IPS-20b (cell line): ENCODE data around the gene ALDH7A1.
"Not testable (repeated sequence)": the region's sequence is repeated elsewhere in the genome, so short reads cannot be mapped to it uniquely, and the experiment has no call there.

Experiments used
- H3K27ac ChIP-seq: one replicate; pipeline ENCODE4 v1.5.1; 2013; ENCODE audit warnings: low read length
- H3K27me3 ChIP-seq: 2 replicates; pipeline ENCODE4 v1.6.1; 2013; ENCODE audit warnings: mild to moderate bottlenecking, low read length, inconsistent platforms; ENCODE audit not compliant: insufficient read depth
- H3K36me3 ChIP-seq: 2 replicates; pipeline ENCODE4 v1.6.1; 2013; ENCODE audit warnings: low read depth, mild to moderate bottlenecking, inconsistent platforms, low read length, moderate library complexity; ENCODE audit not compliant: insufficient read depth
- H3K4me1 ChIP-seq: 2 replicates; pipeline ENCODE4 v1.6.1; 2013; ENCODE audit warnings: mild to moderate bottlenecking, control low read depth, inconsistent platforms, low read length, moderate library complexity; ENCODE audit not compliant: insufficient read depth
- H3K4me3 ChIP-seq: 2 replicates; pipeline ENCODE4 v1.5.1; 2013; ENCODE audit warnings: mild to moderate bottlenecking, low read length, inconsistent platforms
- H3K9ac ChIP-seq: 2 replicates; pipeline ENCODE4 v1.6.1; 2013; ENCODE audit warnings: low read depth, mild to moderate bottlenecking, inconsistent platforms, low read length, moderate library complexity
- H3K9me3 ChIP-seq: 2 replicates; pipeline ENCODE4 v1.6.1; 2013; ENCODE audit warnings: mild to moderate bottlenecking, low read depth, low read length, inconsistent platforms; ENCODE audit not compliant: insufficient read depth

ALDH7A1 gene

DNA sequence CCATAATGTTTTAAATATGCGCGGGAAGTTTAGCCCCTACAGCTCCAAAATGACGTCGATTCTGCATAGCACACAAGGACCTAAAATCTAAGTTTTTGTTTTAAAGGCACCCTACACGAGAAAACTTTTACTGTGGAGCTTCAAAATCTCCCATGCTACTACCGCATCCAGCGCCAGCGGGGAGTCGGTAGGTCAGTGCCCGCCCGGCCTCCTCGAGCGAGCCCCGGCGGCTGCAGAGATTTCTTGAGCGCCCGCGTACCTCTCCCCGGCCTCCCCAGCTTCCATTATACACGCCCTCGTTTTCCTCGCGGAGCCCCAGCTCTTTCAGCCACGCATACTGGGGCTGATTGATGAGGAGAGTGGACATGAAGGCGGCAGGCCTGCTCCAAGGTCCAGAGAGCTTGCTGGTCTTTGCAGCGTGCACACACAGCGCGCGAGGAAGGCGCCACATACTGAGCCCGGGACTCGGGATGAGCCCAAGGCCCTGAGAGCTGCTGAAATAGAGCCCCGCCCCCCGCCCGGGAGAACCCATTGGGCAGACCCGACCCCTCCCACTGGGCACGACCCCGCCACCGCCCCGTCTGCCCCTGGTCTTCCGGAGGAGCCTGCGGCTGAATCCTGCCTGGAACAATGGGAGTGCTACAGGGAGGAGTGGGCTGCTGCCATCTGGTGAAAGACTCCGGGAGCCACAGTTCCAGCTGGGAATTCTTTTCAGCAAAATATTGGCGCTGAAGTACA is at the start of gene ALDH7A1:
Gene ALDH7A1 (minus strand): TSS at position 472 of the 738 bp plus-strand sequence. CDS start 21 bp downstream, at position 451.
- Histone ChIP-seq H3K4me1 (peaks cover 20% of the 10 kb centered on the region; the same call in 1 of the 2 replicates), H3K9me3 (no peaks in the 10 kb centered on the region), H3K9ac (peak within 1 kb of the TSS; percentile 95), H3K36me3 (peaks cover 35% of the 10 kb centered on the region), H3K27me3 (no peaks in the 10 kb centered on the region), H3K27ac (peak within 1 kb of the TSS; percentile 73), H3K4me3 (peak within 1 kb of the TSS; percentile 96)

DNA sequence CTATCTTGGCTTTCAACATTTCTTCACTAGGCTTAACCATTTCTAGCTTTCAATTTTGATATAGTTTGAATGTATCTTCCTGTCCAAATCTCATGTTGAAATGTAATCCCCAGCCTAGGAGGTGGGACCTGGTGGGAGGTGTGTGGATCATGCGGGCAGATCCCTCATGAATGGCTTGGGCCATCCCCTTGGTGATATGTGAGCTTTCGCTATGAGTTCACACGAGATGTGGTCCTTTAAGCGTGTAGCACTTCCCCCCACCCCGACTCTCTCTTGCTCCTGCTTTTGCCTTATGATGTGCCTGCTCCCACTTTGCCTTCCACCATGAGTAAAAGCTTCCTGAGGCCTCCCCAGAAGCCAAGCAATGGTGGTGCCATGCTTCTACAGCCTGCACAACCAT is 46.4 kb upstream of the ALDH7A1 start:
- H3K4me3 ChIP-seq, result no peak overlapping the region
- no peak overlapping the region for H3K9ac ChIP-seq
- H3K9me3 ChIP-seq, result peaks cover 8% of the 10 kb centered on the region; the same call in 1 of the 2 replicates
- H3K36me3 ChIP-seq, result no peaks in the 10 kb centered on the region
- no peaks in the 10 kb centered on the region for H3K27me3 ChIP-seq
- no peak overlapping the region for H3K27ac ChIP-seq
- no peaks in the 10 kb centered on the region for H3K4me1 ChIP-seq

DNA sequence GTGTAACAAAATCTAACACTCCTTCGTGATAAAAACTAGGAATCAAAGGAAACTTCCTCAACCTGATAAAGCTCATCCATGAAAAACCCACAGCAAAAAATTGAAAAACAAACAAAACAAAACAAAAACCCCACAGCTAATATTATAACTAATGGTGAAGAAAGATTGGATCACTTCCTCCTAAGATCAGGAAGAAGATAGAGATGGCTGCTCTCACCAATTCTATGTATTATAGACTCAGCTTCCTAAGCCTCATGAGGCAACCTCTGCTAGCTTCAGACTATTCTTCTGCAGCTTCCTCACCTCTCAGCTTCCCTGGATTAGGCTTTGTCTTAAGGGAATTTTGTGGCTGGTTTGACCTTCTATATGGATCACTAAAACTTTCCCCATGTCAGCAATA is 45.8 kb upstream of the ALDH7A1 start:
- peaks cover 8% of the 10 kb centered on the region; the same call in 1 of the 2 replicates for H3K9me3 ChIP-seq
- H3K4me1 ChIP-seq, result no peaks in the 10 kb centered on the region
- H3K27ac ChIP-seq, result no peak overlapping the region
- H3K36me3 ChIP-seq, result no peaks in the 10 kb centered on the region
- H3K4me3 ChIP-seq, result no peak overlapping the region
- no peaks in the 10 kb centered on the region for H3K27me3 ChIP-seq
- H3K9ac ChIP-seq, result no peak overlapping the region

DNA sequence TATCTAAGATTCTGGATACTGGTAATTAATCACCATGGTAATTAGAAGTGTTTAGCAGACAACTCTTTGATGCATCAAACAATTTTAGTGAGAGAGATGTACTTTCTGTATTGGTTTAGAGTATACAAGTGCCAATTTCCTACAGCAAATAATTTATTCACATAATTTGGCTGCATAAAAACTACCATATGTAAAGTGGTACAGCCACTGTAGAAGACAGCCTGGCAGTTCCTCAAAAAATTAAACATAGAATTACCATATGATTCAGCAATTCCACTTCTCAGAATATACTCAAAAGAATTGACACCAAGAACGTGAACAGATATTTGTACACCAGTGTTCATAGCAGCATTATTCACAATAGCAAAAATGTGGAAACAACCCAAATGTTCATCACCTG is 41.9 kb upstream of the ALDH7A1 start:
- H3K9me3 ChIP-seq, result no peaks in the 10 kb centered on the region
- H3K9ac ChIP-seq, result no peak overlapping the region
- no peaks in the 10 kb centered on the region for H3K27me3 ChIP-seq
- H3K4me3 ChIP-seq, result no peak overlapping the region
- no peaks in the 10 kb centered on the region for H3K36me3 ChIP-seq
- H3K4me1 ChIP-seq, result no peaks in the 10 kb centered on the region
- no peak overlapping the region for H3K27ac ChIP-seq

DNA sequence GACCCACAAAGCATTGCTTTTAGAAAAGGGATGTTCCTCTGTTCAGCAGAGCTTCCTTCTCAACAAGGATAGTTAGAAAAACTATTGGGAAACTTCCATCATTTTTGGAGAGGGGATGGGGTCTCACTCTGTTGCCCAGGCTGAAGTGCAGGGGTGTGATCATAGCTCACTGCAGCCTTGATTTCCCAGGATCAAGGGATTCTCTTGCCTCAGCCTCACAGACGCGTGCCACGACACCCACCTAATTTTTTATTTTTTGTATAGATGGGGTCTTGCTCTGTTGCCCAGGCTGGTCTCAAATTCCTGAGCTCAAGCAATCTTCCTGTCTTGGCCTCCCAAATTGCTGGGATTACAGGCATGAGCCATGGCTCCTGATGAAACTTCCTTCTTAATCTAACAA is 40.6 kb upstream of the ALDH7A1 start:
- no peaks in the 10 kb centered on the region for H3K36me3 ChIP-seq
- H3K9ac ChIP-seq, result no peak overlapping the region
- no peak overlapping the region for H3K27ac ChIP-seq
- no peaks in the 10 kb centered on the region for H3K9me3 ChIP-seq
- H3K27me3 ChIP-seq, result no peaks in the 10 kb centered on the region
- H3K4me1 ChIP-seq, result no peaks in the 10 kb centered on the region
- no peak overlapping the region for H3K4me3 ChIP-seq

DNA sequence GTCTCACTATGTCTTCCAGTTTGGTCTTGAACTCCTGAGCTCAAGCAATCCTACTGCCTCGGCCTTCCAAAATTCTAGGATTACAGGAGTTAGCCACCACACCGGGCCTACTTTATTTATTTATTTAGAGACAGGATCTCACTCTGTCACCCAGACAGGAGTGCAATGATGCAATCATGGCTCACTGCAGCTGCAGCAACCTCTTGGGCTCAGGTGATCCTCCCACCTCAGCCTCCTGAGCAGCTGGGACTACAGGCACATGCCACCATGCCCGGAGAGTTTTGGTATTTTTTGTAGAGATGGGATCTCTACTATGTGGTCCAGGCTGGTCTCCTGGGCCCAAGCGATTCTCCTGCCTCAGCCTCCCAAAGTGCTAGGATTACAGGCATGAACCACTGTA is 38.5 kb upstream of the ALDH7A1 start:
- no peak overlapping the region for H3K27ac ChIP-seq
- no peak overlapping the region for H3K4me3 ChIP-seq
- no peaks in the 10 kb centered on the region for H3K36me3 ChIP-seq
- no peaks in the 10 kb centered on the region for H3K9me3 ChIP-seq
- no peaks in the 10 kb centered on the region for H3K4me1 ChIP-seq
- no peak overlapping the region for H3K9ac ChIP-seq
- no peaks in the 10 kb centered on the region for H3K27me3 ChIP-seq

DNA sequence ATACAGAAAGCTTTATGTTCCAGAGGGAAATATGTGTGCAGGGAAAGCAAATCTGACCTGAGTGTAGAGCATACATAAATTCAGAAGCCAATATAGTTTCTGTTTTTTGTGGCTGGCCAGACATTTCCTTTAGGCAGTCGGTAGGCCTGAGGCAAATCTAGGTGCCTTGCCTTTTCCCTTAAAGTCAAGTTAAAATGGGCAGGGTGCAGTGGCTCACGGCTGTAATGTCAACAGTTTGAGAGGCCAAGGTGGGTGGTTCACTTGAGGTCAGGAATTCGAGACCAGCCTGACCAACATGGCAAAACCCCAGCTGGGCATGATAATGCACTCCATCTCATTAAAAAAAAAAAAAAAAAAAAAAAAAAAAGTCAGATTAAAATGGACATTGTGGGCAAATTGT is 36.9 kb upstream of the ALDH7A1 start:
- Histone ChIP-seq H3K27ac (no peak overlapping the region), H3K36me3 (no peaks in the 10 kb centered on the region; the same call in 1 of the 2 replicates), H3K4me1 (no peaks in the 10 kb centered on the region), H3K9ac (no peak overlapping the region), H3K9me3 (no peaks in the 10 kb centered on the region), H3K4me3 (no peak overlapping the region), H3K27me3 (no peaks in the 10 kb centered on the region)

DNA sequence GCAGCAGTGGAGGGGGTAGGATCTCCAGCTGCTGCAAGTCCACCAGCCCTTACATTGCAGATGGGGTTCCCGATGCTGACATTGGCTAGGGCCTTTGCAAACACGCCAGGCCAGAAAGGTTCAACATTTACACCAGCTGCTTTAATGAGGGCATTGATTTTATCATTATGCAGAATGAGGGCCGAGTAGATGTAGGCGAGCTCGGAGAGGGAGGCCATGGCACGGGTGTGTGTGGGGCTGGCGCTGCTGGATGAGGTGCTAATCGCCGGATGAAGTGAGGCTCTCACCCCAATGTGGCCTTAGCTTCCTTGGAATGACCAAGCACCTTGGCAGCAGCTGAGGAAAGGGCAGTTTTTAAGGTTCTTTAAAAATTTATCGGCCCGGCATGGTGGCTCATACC is 33.1 kb upstream of the ALDH7A1 start:
- no peak overlapping the region for H3K27ac ChIP-seq
- H3K9me3 ChIP-seq, result no peaks in the 10 kb centered on the region
- H3K4me1 ChIP-seq, result no peaks in the 10 kb centered on the region
- peaks cover 29% of the 10 kb centered on the region for H3K36me3 ChIP-seq
- H3K9ac ChIP-seq, result no peak overlapping the region
- no peak overlapping the region for H3K4me3 ChIP-seq
- no peaks in the 10 kb centered on the region for H3K27me3 ChIP-seq

DNA sequence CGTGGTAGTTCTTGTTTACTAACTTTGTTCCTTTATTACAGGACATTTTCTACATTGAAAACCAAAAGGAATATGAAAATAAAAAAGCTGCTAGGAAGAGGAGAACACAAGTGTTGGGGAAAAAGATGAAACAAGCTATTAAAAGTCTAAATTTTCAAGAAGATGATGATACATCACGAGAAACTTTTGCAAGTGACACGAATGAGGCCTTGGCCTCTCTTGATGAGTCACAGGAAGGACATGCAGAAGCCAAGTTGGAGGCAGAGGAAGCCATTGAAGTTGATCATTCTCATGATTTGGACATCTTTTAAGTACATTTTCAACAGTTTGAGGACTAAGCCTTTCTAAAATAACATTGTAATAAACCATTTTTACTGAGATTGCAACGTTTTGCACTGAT is 29.5 kb upstream of the ALDH7A1 start:
- H3K4me3 ChIP-seq, result no peak overlapping the region
- no peak overlapping the region for H3K27ac ChIP-seq
- H3K27me3 ChIP-seq, result no peaks in the 10 kb centered on the region
- no peaks in the 10 kb centered on the region for H3K4me1 ChIP-seq
- peaks cover 57% of the 10 kb centered on the region for H3K36me3 ChIP-seq
- no peaks in the 10 kb centered on the region for H3K9me3 ChIP-seq
- H3K9ac ChIP-seq, result no peak overlapping the region

DNA sequence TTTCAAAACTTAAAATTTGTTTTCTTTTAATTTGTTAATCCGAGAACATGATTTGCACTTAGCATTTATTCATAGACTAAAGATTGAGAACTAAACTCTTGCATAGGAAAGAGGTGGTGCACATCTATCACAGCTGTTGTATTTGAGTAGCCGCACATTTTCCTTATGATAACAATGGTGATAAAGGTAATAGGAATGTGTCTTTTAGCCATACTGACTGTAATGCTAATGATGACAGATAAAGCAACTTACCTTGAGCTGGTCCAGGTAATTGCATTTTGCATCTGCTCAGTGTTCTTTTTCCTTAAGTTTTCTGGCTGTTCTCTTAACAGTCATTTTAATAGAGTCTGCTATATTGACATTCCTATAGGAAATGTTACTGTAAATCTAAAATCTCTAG is 24.8 kb upstream of the ALDH7A1 start:
- Histone ChIP-seq H3K36me3 (peaks cover 77% of the 10 kb centered on the region), H3K27me3 (no peaks in the 10 kb centered on the region), H3K9me3 (no peaks in the 10 kb centered on the region), H3K4me1 (no peaks in the 10 kb centered on the region), H3K27ac (no peak overlapping the region), H3K9ac (no peak overlapping the region), H3K4me3 (no peak overlapping the region)

DNA sequence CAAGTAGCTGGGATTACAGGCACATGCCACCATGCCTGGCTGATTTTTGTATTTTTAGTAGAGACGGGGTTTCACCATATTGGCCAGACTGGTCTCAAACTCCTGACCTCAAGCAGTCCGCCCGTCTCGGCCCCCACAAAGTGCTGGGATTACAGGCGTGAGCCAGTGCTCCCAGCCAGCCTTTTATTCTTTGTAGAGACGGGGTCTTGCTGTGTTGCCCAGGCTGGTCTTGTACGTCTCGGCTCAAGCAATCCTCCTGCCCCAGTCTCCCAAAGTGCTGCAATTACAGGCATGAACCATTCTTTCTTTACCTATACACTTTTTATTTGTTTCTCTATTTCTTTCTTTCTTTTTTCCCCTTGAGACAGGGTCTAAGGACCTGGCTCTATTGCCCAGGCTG is 22.6 kb upstream of the ALDH7A1 start:
- not testable (repeated sequence) for H3K9ac ChIP-seq, H3K4me1 ChIP-seq, H3K4me3 ChIP-seq, H3K9me3 ChIP-seq, H3K27me3 ChIP-seq, H3K27ac ChIP-seq
- peaks cover 77% of the 10 kb centered on the region for H3K36me3 ChIP-seq

DNA sequence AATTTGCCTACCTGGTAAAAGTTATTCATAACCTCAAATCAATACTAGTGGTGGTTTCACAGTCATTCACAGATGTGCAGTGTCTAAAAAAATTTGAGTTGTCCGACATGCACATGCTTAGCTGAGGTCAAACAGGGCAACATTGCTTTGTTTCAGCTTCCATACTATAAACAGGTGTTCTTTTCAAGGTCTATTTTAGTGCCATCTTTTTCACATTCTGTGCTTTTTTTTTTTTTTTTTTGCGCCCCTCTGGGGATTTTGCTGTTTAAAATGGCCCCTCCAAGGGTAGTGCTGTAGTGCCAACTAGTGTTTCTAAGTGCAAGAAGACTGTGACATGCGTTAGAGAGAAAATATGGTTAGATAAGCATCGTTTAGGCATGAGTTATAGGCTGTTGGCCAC is 20.3 kb upstream of the ALDH7A1 start:
- no peaks in the 10 kb centered on the region for H3K4me1 ChIP-seq
- no peaks in the 10 kb centered on the region for H3K27me3 ChIP-seq
- H3K4me3 ChIP-seq, result no peak overlapping the region
- no peaks in the 10 kb centered on the region for H3K9me3 ChIP-seq
- H3K36me3 ChIP-seq, result peaks cover 84% of the 10 kb centered on the region
- H3K27ac ChIP-seq, result no peak overlapping the region
- H3K9ac ChIP-seq, result no peak overlapping the region
